Adipocyte (in vitro differentiated cells): Measurements from ENCODE around the gene KLK8.

Experiments used
- DNase-seq: peaks from one replicate; pipeline ENCODE4 v3.0.0-alpha.2; 2015; ENCODE audit warnings: low read depth
- H3K27me3 ChIP-seq: replicated peaks from 2 replicates; pipeline ENCODE4 v1.7.0; 2013; ENCODE audit warnings: mild to moderate bottlenecking, low read length, moderate library complexity; ENCODE audit not compliant: control insufficient read depth, insufficient read depth
- H3K36me3 ChIP-seq: 2 replicates; pipeline ENCODE4 v1.7.0; 2013; ENCODE audit warnings: low read length, mild to moderate bottlenecking, moderate library complexity; ENCODE audit not compliant: control insufficient read depth, insufficient read depth, severe bottlenecking
- H3K4me1 ChIP-seq: 2 replicates; pipeline ENCODE4 v1.7.0; 2013; ENCODE audit warnings: mild to moderate bottlenecking, low read length, moderate library complexity; ENCODE audit not compliant: control insufficient read depth, insufficient read depth
- H3K4me3 ChIP-seq: 2 replicates; pipeline ENCODE4 v1.7.0; 2013; ENCODE audit warnings: mild to moderate bottlenecking, low read length, moderate library complexity
- H3K9ac ChIP-seq: 2 replicates; pipeline ENCODE4 v1.7.0; 2013; ENCODE audit warnings: mild to moderate bottlenecking, low read length, moderate library complexity
- H3K9me3 ChIP-seq: 2 replicates; pipeline ENCODE4 v1.7.0; 2013; ENCODE audit warnings: mild to moderate bottlenecking, low read length, moderate library complexity; ENCODE audit not compliant: control insufficient read depth

KLK8 gene

GRCh38 chr19:51001515-51001914 is at the start of gene KLK8:
KLK8 (minus strand) TSS chr19:51001604; CDS start chr19:51001167, 437 bp downstream.
- no peak for DNase-seq
- no peaks in the 10 kb centered on the region for H3K9me3 ChIP-seq
- no peak within 1 kb of the TSS for H3K9ac ChIP-seq
- no peak within 1 kb of the TSS for H3K4me3 ChIP-seq
- no peaks in the 10 kb centered on the region for H3K4me1 ChIP-seq
- H3K36me3 ChIP-seq = no peaks in the 10 kb centered on the region
- H3K27me3 ChIP-seq = peaks cover 22% of the 10 kb centered on the region

- H3K4me3 ChIP-seq = no peak overlapping the region
- no peaks in the 10 kb centered on the region for H3K9me3 ChIP-seq
- no peak overlapping the region for H3K9ac ChIP-seq
- peaks cover 5% of the 10 kb centered on the region for H3K27me3 ChIP-seq
- no peak for DNase-seq
- H3K4me1 ChIP-seq = no peaks in the 10 kb centered on the region
- no peaks in the 10 kb centered on the region for H3K36me3 ChIP-seq
Measured at GRCh38 chr19:51047031-51047335, 45.6 kb upstream of the KLK8 start.

- H3K4me3 ChIP-seq = no peak overlapping the region
Measured at GRCh38 chr19:51044327-51044726, 42.9 kb upstream of the KLK8 start.

GRCh38 chr19:51043497-51043896 is 42.1 kb upstream of the KLK8 start:
- no peaks in the 10 kb centered on the region for H3K9me3 ChIP-seq
- DNase-seq = no peak
- H3K4me1 ChIP-seq = no peaks in the 10 kb centered on the region
- H3K4me3 ChIP-seq = no peak overlapping the region
- H3K36me3 ChIP-seq = no peaks in the 10 kb centered on the region
- no peak overlapping the region for H3K9ac ChIP-seq
- H3K27me3 ChIP-seq = peaks cover 5% of the 10 kb centered on the region

More at GRCh38 chr19:51044327-51044726, 42.9 kb upstream of the KLK8 start:
- DNase-seq = no peak
- Histone ChIP-seq H3K36me3 (no peaks in the 10 kb centered on the region), H3K9ac (no peak overlapping the region), H3K27me3 (peaks cover 5% of the 10 kb centered on the region), H3K9me3 (no peaks in the 10 kb centered on the region), H3K4me1 (no peaks in the 10 kb centered on the region)

GRCh38 chr19:51040151-51040550 is 38.7 kb upstream of the KLK8 start:
- Histone ChIP-seq H3K4me1 (no peaks in the 10 kb centered on the region), H3K4me3 (no peak overlapping the region), H3K9ac (no peak overlapping the region), H3K36me3 (no peaks in the 10 kb centered on the region), H3K9me3 (no peaks in the 10 kb centered on the region), H3K27me3 (peaks cover under 1% of the 10 kb centered on the region)
- no peak for DNase-seq

GRCh38 chr19:51036519-51036918 is 35.1 kb upstream of the KLK8 start:
- Histone ChIP-seq H3K27me3 (peaks cover 9% of the 10 kb centered on the region), H3K36me3 (no peaks in the 10 kb centered on the region), H3K9me3 (no peaks in the 10 kb centered on the region), H3K4me1 (no peaks in the 10 kb centered on the region), H3K4me3 (no peak overlapping the region), H3K9ac (no peak overlapping the region)
- no peak for DNase-seq

- H3K4me3 ChIP-seq = no peak within 1 kb of the TSS
- no peaks in the 10 kb centered on the region for H3K9me3 ChIP-seq
- no peak within 1 kb of the TSS for H3K9ac ChIP-seq
- H3K36me3 ChIP-seq = no peaks in the 10 kb centered on the region
- H3K27me3 ChIP-seq = peaks cover 16% of the 10 kb centered on the region
- H3K4me1 ChIP-seq = no peaks in the 10 kb centered on the region
- DNase-seq = no peak
Measured at GRCh38 chr19:51034704-51035103, 33.3 kb upstream of the KLK8 start, which contains the start of gene KLK12. KLK12 (minus strand) TSS chr19:51035002; CDS start chr19:51034621, 381 bp downstream.

GRCh38 chr19:51031880-51032225 is 30.4 kb upstream of the KLK8 start:
- peaks cover 30% of the 10 kb centered on the region for H3K27me3 ChIP-seq

GRCh38 chr19:51031220-51031879 is 29.9 kb upstream of the KLK8 start:
- H3K9ac ChIP-seq = no peak overlapping the region
- no peaks in the 10 kb centered on the region for H3K4me1 ChIP-seq
- H3K36me3 ChIP-seq = no peaks in the 10 kb centered on the region
- H3K4me3 ChIP-seq = no peak overlapping the region
- DNase-seq = no peak
- H3K9me3 ChIP-seq = no peaks in the 10 kb centered on the region
- peaks cover 30% of the 10 kb centered on the region for H3K27me3 ChIP-seq

More at GRCh38 chr19:51031880-51032225, 30.4 kb upstream of the KLK8 start:
- Histone ChIP-seq H3K9ac (no peak overlapping the region), H3K36me3 (no peaks in the 10 kb centered on the region), H3K4me1 (no peaks in the 10 kb centered on the region), H3K9me3 (no peaks in the 10 kb centered on the region), H3K4me3 (no peak overlapping the region)
- DNase-seq = no peak

- Histone ChIP-seq H3K9ac (no peak overlapping the region), H3K36me3 (no peaks in the 10 kb centered on the region), H3K9me3 (no peaks in the 10 kb centered on the region), H3K4me1 (no peaks in the 10 kb centered on the region), H3K27me3 (peaks cover 35% of the 10 kb centered on the region), H3K4me3 (no peak overlapping the region)
- DNase-seq = no peak
Measured at GRCh38 chr19:51030631-51031030, 29.2 kb upstream of the KLK8 start.

GRCh38 chr19:51029718-51030117 is 28.3 kb upstream of the KLK8 start:
- DNase-seq = no peak
- no peak overlapping the region for H3K4me3 ChIP-seq
- H3K36me3 ChIP-seq = no peaks in the 10 kb centered on the region

GRCh38 chr19:51027873-51028272 is 26.5 kb upstream of the KLK8 start:
- Histone ChIP-seq H3K9me3 (no peaks in the 10 kb centered on the region), H3K27me3 (peaks cover 38% of the 10 kb centered on the region), H3K36me3 (no peaks in the 10 kb centered on the region), H3K4me3 (no peak overlapping the region), H3K4me1 (no peaks in the 10 kb centered on the region), H3K9ac (no peak overlapping the region)
- DNase-seq = no peak

More at GRCh38 chr19:51029718-51030117, 28.3 kb upstream of the KLK8 start:
- Histone ChIP-seq H3K9me3 (no peaks in the 10 kb centered on the region), H3K27me3 (peaks cover 39% of the 10 kb centered on the region), H3K4me1 (no peaks in the 10 kb centered on the region), H3K9ac (no peak overlapping the region)
